GM12878 (cell line): ENCODE data around the gene TRMO. TPM values are rescaled to one million over a fixed set of nuclear protein-coding genes. Genes with fewer than 3 reads are reported as not detected.

Experiments
- ATAC-seq: fragments of 200-7000 bp; cut with Tn5 transposase; 3 replicates; pipeline ENCODE4 v1.9.1; 2020; ENCODE audit warnings: mild to moderate bottlenecking, moderate library complexity
- BruUV-seq: library from RNA; stranded (reverse); fragments of 400-500 nt; replicated peaks from 2 replicates; lab custom pipeline; 2021; lab: Mats Ljungman, UMichigan
- CTCF ChIA-PET: fragments of 300-600 bp; sonication (Branson Sonifier 250); formaldehyde crosslinking; extraction: SDS; loops from one replicate; lab custom pipeline; 2021; ENCODE audit warnings: inconsistent platforms; lab: Yijun Ruan, JAX
- POLR2A ChIA-PET: fragments of 350-600 bp; formaldehyde crosslinking; extraction: SDS; loops from one replicate; lab custom pipeline; 2021; ENCODE audit warnings: inconsistent platforms; lab: Charles Lee
- RAD21 ChIA-PET: fragments of 300-600 bp; sonication (Branson Sonifier 250); formaldehyde crosslinking; loops from one replicate; lab custom pipeline; 2023; ENCODE audit warnings: antibody characterized with exemption; ENCODE audit not compliant: unreplicated experiment; lab: Charles Lee
- SMC1A ChIA-PET: fragments of 300-600 bp; sonication (Branson Sonifier 250); formaldehyde crosslinking; loops from one replicate; lab custom pipeline; 2023; ENCODE audit not compliant: unreplicated experiment, uncharacterized antibody; lab: Charles Lee
- DNase-seq: peaks from one replicate; pipeline ENCODE4 v3.0.0-alpha.2; 2011; ENCODE audit warnings: low read depth, low spot score
- FAIRE-seq: peaks from 3 replicates; lab custom pipeline; 2011; peaks lifted over from hg19 to GRCh38; lab: Jason Lieb, UNC
- H2AFZ ChIP-seq: 2 replicates; pipeline ENCODE4 v1.6.0; 2011; ENCODE audit warnings: low read depth, low read length, control low read depth; ENCODE audit not compliant: control insufficient read depth
- H3K27ac ChIP-seq: 2 replicates; pipeline ENCODE4 v1.5.1; 2011; ENCODE audit warnings: control low read depth; ENCODE audit not compliant: control insufficient read depth, insufficient read depth
- H3K27me3 ChIP-seq, 2 experiments: replicated peaks in 1 of 2; 2 replicates each; pipeline versions ENCODE4 v1.6.0 to v1.6.1; 2011; ENCODE audit warnings: low read length in 1 of 2; ENCODE audit not compliant: control insufficient read depth in 2 of 2, insufficient read depth in 2 of 2
- H3K36me3 ChIP-seq, 2 experiments: 2 replicates each; pipeline ENCODE4 v1.5.1; 2011; ENCODE audit warnings: low read length in 1 of 2; ENCODE audit not compliant: control insufficient read depth in 2 of 2, insufficient read depth in 2 of 2
- H3K4me1 ChIP-seq: 2 replicates; pipeline ENCODE4 v1.6.1; 2011; ENCODE audit warnings: mild to moderate bottlenecking, low read length, moderate library complexity, mixed read lengths; ENCODE audit not compliant: control insufficient read depth, insufficient read depth
- H3K4me2 ChIP-seq: 2 replicates; pipeline ENCODE4 v1.6.0; 2011; ENCODE audit warnings: control low read depth; ENCODE audit not compliant: control insufficient read depth, insufficient read depth
- H3K4me3 ChIP-seq: fragments of 200-600 bp; sonication (generic); 2 replicates; pipeline ENCODE4 v1.5.1; 2016
- H3K79me2 ChIP-seq: 2 replicates; pipeline ENCODE4 v1.6.0; 2011; ENCODE audit warnings: low read length; ENCODE audit not compliant: control insufficient read depth, insufficient read depth
- H3K9ac ChIP-seq: 2 replicates; pipeline ENCODE4 v1.8.0; 2011; ENCODE audit warnings: low read length, control low read depth, mixed read lengths; ENCODE audit not compliant: control insufficient read depth, insufficient read depth
- H3K9me3 ChIP-seq: replicated peaks from 3 replicates; pipeline ENCODE4 v1.5.1; 2011; ENCODE audit warnings: mild to moderate bottlenecking, low read length; ENCODE audit not compliant: control insufficient read depth, insufficient read depth
- H4K20me1 ChIP-seq: 2 replicates; pipeline ENCODE4 v1.6.0; 2011; ENCODE audit not compliant: control insufficient read depth, insufficient read depth
- CBX5 ChIP-seq: sonication (generic); IDR thresholded peaks from 2 replicates; pipeline ENCODE4 v1.6.1; 2016; ENCODE audit warnings: low read depth, moderate library complexity, mild to moderate bottlenecking, inconsistent platforms
- CTCF ChIP-seq, 3 experiments: IDR thresholded peaks in 2 of 3; conservative IDR thresholded peaks in 1 of 3; 2 replicates each; pipeline ENCODE4 v1.5.1; 2011; ENCODE audit warnings: low read depth in 3 of 3, low read length in 3 of 3, mild to moderate bottlenecking in 3 of 3, control low read depth in 2 of 3, moderate library complexity in 2 of 3, inconsistent platforms in 1 of 3, mixed read lengths in 1 of 3; ENCODE audit not compliant: control insufficient read depth in 2 of 3, insufficient read depth in 1 of 3; ENCODE audit errors: extremely low read depth in 1 of 3
- KAT2A ChIP-seq: conservative IDR thresholded peaks from 2 replicates; pipeline ENCODE4 v1.6.1; 2011; ENCODE audit warnings: low read depth, low read length; ENCODE audit not compliant: control insufficient read depth
- NRF1 ChIP-seq: conservative IDR thresholded peaks from 2 replicates; pipeline ENCODE4 v1.6.1; 2011; ENCODE audit warnings: mild to moderate bottlenecking, low read depth, low read length, improper control_type of control experiment
- PAX8 ChIP-seq: fragments of 450-650 bp; IDR thresholded peaks from 2 replicates; pipeline ENCODE4 v1.6.1; 2017; ENCODE audit warnings: mild to moderate bottlenecking, moderate library complexity
- POU2F2 ChIP-seq: IDR thresholded peaks from 3 replicates; pipeline ENCODE4 v1.6.1; 2011; ENCODE audit warnings: low read depth, mild to moderate bottlenecking, low read length, borderline replicate concordance
- TBL1XR1 ChIP-seq: IDR thresholded peaks from 2 replicates; pipeline ENCODE4 v1.6.1; 2012; ENCODE audit warnings: low read depth, low read length, improper control_type of control experiment
- ZBTB33 ChIP-seq: fragments of 450-650 bp; IDR thresholded peaks from 2 replicates; pipeline ENCODE4 v1.6.1; 2017; ENCODE audit warnings: mild to moderate bottlenecking
- ZNF217 ChIP-seq: fragments of 450-650 bp; IDR thresholded peaks from 2 replicates; pipeline ENCODE4 v1.6.1; 2017; ENCODE audit warnings: antibody characterized with exemption, mild to moderate bottlenecking
- WGBS: methylation state at CpG from one replicate; pipeline ENCODE4 v1.1.6; 2016; ENCODE audit warnings: low lambda C conversion rate; ENCODE audit not compliant: insufficient replicate concordance, insufficient coverage; ENCODE audit errors: missing lambda C conversion rate; 5-methylcytosine and 5-hydroxymethylcytosine counted together
- in situ Hi-C: fragments of 300-500 bp; cut with MboI; formaldehyde crosslinking; loops from 9 replicates; pipeline ENCODE4 v1.14.3; 2018; ENCODE audit warnings: mixed read lengths
- intact Hi-C: fragments of 100-400 bp; cut with micrococcal nuclease; formaldehyde crosslinking; loops from one replicate; pipeline ENCODE4 v1.14.2; 2022; ENCODE audit not compliant: unreplicated experiment
- polyA plus RNA-seq, 11 experiments: library from polyadenylated mRNA; depleted of rRNA in 4 of 11; unstranded in 6 of 11; stranded (reverse) in 5 of 11; fragments of >200 nt; fragmentation: Nextera tagmentation in 4 of 11; fragmentation: Illumina TruSeq in 1 of 11; extraction: Ambion mirVana in 4 of 11; extraction: Trizol in 1 of 11; gene quantifications; 1 replicate in 1 of 11; 2 replicates in 10 of 11; pipeline versions ENCODE4 v1.2.1 to v1.2.3, GENCODE V29; 2011 to 2016; ENCODE audit warnings: inconsistent platforms in 2 of 11, missing spikeins in 2 of 11, low read depth in 1 of 11
- total RNA-seq, 4 experiments: library from RNA; depleted of rRNA in 3 of 4; stranded (reverse); fragments of >200 nt in 3 of 4; fragmentation: Illumina TruSeq in 1 of 4; extraction: Trizol in 1 of 4; gene quantifications; 2 replicates each; pipeline versions ENCODE4 v1.2.1 to v1.2.3, GENCODE V29; 2013 to 2021

Gene TRMO
- total and polyA plus RNA-seq, 10 of the 15 experiments (the other 5 are each of a cell fraction or from before 2014, with no cell fraction given) = 5.8 to 23.6 (median 15.3) TPM

GRCh38 chr9:97875111-97875510 lies 47.2 kb downstream of the TRMO start:
- Histone ChIP-seq H3K4me1 (no peaks in the 10 kb centered on the region), H3K27me3 (peaks cover 0 to 2% of the 10 kb centered on the region in 2 experiments; a peak in 1 of 4 replicates), H3K4me3 (no peak overlapping the region), H3K4me2 (no peak overlapping the region), H3K9me3 (no peaks in the 10 kb centered on the region), H3K9ac (no peak overlapping the region), H3K27ac (no peak overlapping the region)
- BruUV-seq = no TSS peak
- intact Hi-C loops = no loop called here
- in situ Hi-C loops = no loop called here
- TF ChIP-seq TBL1XR1 = no peak
- TF ChIP-seq ZNF217 = no peak
- TF ChIP-seq ZBTB33 = no peak
- TF ChIP-seq CBX5 = no peak
- no peak for TF ChIP-seq KAT2A
- no peak for TF ChIP-seq POU2F2
- TF ChIP-seq PAX8 = no peak
- no peak for TF ChIP-seq CTCF (IDR thresholded peaks at IDR 0.05 in 2 of 3, conservative IDR thresholded peaks at IDR 0.05 in 1 of 3; ENCODE audit: control insufficient read depth in 2 of 3, extremely low read depth in 1 of 3, insufficient read depth in 1 of 3, low read depth in 3 of 3, low read length in 3 of 3)
- TF ChIP-seq NRF1 = no peak
- TF ChIP-seq, all 136 proteins: peak for 0
- ATAC-seq = no peak
- 23% methylated on average over 5 of the region's 5 CpGs for WGBS
- Histone ChIP-seq H2AFZ (no peak overlapping the region), H4K20me1 (no peaks in the 10 kb centered on the region), H3K79me2 (no peaks in the 10 kb centered on the region), H3K36me3 (no peaks in the 10 kb centered on the region)
- ChIA-PET CTCF (interaction anchor here (1.1 kb wide), 1 partner anchor 26 kb away, joined by 3 read pairs; no protein-coding TSS in a partner anchor), RAD21 (no interaction called here), SMC1A (interaction anchor here (0.9 kb wide), 1 partner anchor 8 kb away, joined by 3 read pairs; no protein-coding TSS in a partner anchor), POLR2A (no interaction called here)
- DNase-seq = no peak
- no peak for FAIRE-seq
